ENCODE results near the gene KRR1.

- TF ChIP-seq CTCF (IDR thresholded peaks at IDR 0.05) (no peak), POLR2A (IDR thresholded peaks at IDR 0.05) (no peak)
These were observed 7.5 kb downstream of the KRR1 start for GRCh38 chr12:75503866-75504265.
